Activated naive CD4-positive, alpha-beta T cell (primary cell): ENCODE measurements around the gene ARMH4.
A peak's percentile ranks its signal among the peaks of the same experiment; 100 is the strongest.

Experiments used
- DNase-seq, 4 experiments: peaks; one replicate each; lab custom pipeline; 2025; lab: John Stamatoyannopoulos, UW

The ARMH4 gene

GRCh38 chr14:58152014-58152857, at the start of gene ARMH4:
Gene ARMH4 (minus strand): TSS chr14:58152213. CDS start chr14:58139358, 12,855 bp downstream.
- peak in 3 of 4 experiments; percentile 5 to 51 (median 9) for DNase-seq

GRCh38 chr14:58200846-58201245, 48.8 kb upstream of the ARMH4 start:
- no peak for DNase-seq

GRCh38 chr14:58200480-58200841, 48.4 kb upstream of the ARMH4 start:
- DNase-seq: no peak

- DNase-seq: peak; percentile 69 to 83 (median 72)
These were observed 47.9 kb upstream of the ARMH4 start, which contains the start of gene ACTR10 for GRCh38 chr14:58199726-58200479. Gene ACTR10 (plus strand): TSS chr14:58200149. CDS start chr14:58200218, 69 bp downstream.

- DNase-seq: no peak
These were observed 46.1 kb upstream of the ARMH4 start for GRCh38 chr14:58198086-58198485.

- DNase-seq: no peak
These were observed 44.2 kb upstream of the ARMH4 start for GRCh38 chr14:58196198-58196597.

- DNase-seq: no peak
These were observed 41.5 kb upstream of the ARMH4 start for GRCh38 chr14:58193542-58193941.

GRCh38 chr14:58191763-58192601, 40.0 kb upstream of the ARMH4 start:
- no peak for DNase-seq

GRCh38 chr14:58189176-58189575, 37.2 kb upstream of the ARMH4 start:
- no peak for DNase-seq

- DNase-seq: no peak
These were observed 25.1 kb upstream of the ARMH4 start for GRCh38 chr14:58177125-58177524.

- DNase-seq: no peak
These were observed 19.1 kb upstream of the ARMH4 start for GRCh38 chr14:58171090-58171489.

- DNase-seq: no peak
These were observed 15.9 kb upstream of the ARMH4 start for GRCh38 chr14:58167891-58168290.

- DNase-seq: no peak
These were observed 15.0 kb upstream of the ARMH4 start for GRCh38 chr14:58167057-58167456.

GRCh38 chr14:58166005-58166983, 14.3 kb upstream of the ARMH4 start:
- DNase-seq: peak; percentile 26 to 67 (median 66)

GRCh38 chr14:58160561-58160960, 8.5 kb upstream of the ARMH4 start:
- DNase-seq: no peak

GRCh38 chr14:58151133-58152013, 640 bp downstream of the ARMH4 start:
- DNase-seq: no peak

GRCh38 chr14:58150243-58150805, 1.7 kb downstream of the ARMH4 start:
- DNase-seq: no peak

- no peak for DNase-seq
These were observed 2.8 kb downstream of the ARMH4 start for GRCh38 chr14:58149196-58149595.

- no peak for DNase-seq
These were observed 5.6 kb downstream of the ARMH4 start for GRCh38 chr14:58146399-58146798.

- no peak for DNase-seq
These were observed 6.1 kb downstream of the ARMH4 start for GRCh38 chr14:58145936-58146335.
